HG02981 (cell line): ENCODE measurements around the gene NPPC.
"Not testable (repeated sequence)": the region's sequence is repeated elsewhere in the genome, so short reads cannot be mapped to it uniquely, and the experiment has no call there.

Source experiments
- ATAC-seq: cut with Tn5 transposase; IDR thresholded peaks from one replicate; pipeline ENCODE4 v1.9.1; 2021; ENCODE audit warnings: mild to moderate bottlenecking, moderate library complexity; ENCODE audit not compliant: unreplicated experiment

Gene NPPC

DNA sequence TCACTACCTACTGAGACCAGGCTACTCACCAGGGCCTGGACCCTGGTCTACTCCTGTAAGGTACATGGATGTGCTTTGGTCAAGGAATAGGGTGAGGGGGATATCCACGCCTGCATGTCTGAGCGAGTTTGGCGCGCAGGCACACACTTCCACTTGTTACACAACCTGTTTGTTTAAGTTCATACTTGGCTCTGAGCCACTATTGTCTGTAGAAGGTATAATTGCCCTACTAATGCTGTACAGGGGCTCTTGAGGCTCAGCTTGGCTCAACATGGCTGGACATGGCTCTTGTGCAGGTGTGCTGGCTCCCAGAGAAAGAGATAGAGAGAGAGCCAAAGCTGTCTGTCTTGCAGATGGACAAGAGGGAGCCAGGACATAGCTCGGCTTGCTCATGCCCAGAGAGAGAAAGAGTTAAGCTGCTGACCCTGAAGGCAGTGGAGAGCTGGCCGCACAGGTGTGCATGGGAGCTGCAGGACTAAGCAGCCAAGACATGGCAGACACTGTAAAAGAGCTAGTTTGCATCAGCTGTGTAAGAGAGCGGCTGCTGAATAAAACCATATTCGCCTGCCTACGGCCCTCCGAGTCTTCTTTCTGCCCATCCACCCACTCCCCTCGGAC is 35.2 kb downstream of the NPPC start:
- ATAC-seq: no peak

DNA sequence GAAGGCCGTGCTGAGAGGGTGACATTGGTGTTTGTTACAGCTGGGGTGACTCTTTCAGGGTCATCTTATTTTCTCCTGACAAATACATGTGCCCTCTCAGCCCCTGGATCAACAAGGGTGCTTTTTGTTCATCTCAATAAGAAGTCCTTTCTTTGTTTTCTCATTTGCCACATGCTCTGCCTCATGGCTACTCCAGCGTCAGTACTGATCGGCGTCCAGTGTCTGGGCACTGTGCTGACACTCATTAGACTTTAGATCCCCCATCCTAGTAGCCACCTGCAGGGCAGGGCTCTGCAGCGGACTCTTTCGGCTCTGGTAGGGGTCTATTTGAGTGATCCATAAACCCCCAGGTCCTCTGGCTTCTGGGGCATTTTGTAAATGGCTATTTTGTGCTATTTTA is 38.4 kb downstream of the NPPC start:
- no peak for ATAC-seq

DNA sequence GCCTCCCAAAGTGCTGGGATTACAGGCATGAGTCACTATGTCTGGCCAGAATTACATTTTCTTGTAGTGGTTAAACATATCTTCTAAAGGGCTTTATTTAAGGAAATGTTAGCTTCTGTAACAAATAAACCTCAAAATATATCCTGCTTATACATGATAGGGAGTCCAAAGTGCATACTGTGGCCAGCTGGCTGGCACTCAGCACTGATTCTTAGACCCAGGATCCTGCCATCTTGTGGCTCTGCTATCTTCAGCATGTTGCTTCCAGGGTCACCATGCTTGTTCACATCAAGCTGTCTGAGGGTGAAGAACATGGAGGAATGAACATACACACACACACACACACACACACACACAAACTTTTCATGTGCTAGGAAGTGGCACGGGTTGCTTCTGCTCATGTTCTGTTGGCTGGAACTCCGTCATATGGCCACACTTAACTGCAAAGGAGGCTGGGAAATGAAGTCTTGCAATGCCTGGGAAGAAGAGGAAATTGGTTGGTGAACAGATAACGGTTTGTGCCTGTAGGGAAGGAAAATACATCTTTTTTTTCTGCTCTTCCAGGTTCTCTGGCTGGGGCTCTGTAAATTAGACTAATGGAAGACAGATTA is 40.0 kb downstream of the NPPC start:
- ATAC-seq: no peak

DNA sequence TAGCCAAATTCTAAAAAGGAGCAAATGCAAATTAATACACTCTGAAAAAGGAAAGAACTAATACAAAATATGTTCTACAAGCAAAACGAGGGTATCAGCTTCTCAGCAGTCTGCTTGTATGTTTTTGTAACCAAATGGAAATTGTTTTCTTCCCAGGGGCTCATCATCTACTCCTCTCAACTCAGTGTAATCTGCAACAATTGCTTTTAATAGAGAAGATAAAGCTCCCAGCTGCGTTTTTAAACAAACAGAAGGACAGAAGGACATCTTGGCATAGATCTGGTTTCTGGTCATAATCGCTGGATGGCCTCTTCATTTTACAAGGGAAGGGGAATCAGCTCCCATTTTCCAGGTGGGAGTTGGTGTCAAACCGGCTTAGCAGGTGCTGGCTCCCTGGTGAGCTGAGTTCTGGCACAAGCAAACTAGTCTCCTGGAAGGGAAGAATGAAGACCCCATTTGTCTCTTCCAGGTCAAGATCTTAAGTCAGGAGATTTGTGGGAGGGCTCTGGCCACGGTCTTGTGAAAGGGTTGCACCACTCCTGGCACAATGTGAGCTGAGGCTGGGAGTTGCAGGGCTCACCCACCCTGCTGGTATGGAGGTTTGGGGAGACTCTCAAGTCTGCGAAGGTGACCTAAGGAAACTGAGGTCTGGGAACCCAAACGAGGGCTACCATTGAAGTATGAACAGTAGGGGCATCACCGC is 41.6 kb downstream of the NPPC start:
- no peak for ATAC-seq

DNA sequence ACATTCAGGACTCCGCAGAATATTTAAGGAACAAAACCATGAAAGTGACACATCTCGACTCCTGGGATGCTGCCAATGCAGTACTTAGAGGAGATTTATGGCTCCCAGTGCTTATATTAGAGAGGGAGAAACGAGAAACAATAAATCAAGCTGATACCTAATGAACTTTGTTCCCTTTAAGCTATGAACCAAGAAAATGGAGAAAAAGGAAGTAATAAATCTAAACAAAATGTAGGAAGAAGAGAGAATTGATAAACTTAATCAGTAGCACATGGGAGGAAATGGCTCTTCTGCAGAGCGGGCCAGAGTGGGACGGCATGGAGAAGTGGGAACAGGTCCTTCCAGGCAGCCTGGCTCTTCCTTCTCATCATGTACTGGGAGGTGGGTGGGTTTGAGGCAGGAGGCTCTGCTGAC is 42.7 kb downstream of the NPPC start:
- ATAC-seq: no peak

DNA sequence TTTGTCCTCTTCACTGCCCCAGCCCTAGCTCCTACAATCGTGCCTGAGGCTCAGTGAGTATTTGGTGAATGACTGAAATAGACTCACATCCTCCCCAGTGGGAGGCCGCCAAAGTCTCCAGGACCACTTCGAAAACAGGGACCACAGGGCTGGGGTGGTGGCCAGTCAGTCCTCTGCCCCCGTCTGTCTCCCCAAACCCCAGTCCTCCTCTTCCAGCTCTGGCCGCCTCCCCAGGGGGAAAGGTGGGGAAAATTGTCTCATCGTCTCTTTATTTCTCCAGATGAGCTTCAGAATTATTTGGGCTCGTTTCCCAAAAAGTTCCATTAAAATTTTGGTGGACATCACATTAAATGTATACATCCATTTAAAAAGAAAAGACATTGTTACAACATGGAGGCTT is 43.5 kb downstream of the NPPC start:
- ATAC-seq: no peak

DNA sequence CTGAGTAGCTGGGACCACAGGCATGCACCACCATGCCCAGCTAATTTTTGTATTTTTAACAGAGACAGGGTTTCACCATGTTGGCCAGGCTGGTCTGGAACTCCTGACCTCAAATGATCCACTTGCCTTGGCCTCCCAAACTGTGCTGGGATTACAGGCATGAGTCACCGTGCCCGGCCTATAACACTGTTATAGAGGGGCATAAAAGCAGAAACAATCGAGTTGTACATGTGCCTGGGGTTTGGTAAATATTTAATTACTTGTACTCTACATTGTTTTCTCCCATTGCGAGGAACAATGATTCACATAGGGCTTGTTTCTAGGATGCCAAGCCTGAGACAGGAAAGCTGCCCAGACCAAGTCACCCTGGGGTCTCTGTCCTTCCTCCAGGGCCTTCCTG is 45.8 kb downstream of the NPPC start:
- ATAC-seq: not testable (repeated sequence)

DNA sequence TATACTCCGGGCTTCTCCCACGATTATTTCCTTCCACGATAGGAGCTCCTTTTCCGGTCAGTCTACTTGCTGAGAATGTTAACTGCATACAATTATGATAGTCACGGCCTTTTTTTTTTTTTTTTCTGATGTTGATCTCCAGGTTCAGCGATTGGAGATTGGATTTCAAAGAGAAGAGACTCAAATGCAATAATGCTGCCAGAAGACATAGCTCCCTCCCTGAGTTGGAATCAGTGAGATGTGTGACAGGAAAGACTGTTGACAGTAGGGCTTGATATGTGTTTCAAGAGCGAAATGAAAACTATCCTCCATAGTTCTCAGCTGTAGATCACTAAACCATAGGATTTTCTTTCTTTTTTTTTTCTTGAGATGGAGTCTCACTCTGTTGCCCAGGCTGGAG is 47.0 kb downstream of the NPPC start:
- no peak for ATAC-seq

DNA sequence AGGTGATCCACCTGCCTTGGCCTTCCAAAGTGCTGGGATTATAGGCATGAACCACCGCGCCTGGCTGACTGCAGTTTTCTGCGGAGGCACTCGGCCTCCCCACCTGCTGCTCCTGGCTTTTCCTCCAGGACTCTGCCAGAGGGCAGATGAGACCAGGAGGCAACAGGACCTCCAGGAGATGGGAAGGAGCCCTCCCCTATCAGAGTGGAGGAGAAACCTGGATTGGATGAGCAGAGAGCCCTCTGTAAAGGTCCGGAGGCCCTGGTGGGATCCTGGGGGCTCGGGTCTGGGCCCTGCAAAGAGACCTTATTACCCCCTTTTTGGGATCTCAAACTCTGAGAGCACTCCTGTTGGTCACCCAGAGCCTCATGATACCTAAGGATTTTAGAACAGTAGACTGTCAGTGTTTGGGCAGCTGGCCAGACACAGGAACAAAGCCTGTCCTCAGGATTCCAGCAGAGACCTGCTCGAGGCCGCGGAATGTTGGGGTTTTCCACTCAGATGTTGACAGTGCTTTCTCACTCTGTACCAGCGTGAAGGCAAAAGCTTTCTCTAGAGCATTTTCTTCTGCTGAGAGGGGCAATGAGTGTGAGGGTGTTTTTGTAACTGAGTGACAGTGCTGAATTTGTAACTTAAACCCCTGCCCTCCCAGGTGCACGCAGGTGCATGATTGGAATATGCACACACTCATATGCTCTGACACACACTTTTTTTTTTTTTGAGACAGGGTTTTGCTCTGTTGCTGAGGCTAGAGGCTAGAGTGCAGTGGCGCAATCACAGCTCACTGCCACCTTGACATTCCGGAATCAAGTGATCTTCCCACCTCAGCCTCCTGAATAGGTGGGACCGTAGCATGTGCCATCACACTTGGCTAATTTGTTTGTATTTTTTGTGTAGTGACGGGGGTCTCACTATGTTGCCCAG is 48.4 kb downstream of the NPPC start:
- no peak for ATAC-seq

DNA sequence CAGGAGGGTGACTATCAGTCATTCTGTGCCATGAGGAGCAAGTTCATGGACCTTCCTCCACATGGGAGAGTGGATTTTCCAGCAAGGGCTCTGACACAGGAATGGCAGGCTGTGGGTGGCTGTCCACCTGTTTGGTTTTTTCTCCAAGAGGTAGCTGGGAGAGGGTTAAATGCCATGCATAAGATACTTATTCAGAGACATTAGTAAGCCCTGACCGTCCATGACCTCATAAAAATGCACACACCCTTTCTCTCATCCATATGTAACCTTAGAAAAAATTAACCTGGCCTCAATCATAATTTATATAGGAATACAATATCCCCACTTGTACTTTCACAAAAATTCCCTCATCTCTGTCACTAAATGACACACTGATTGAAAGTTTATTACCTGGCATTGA is 51.3 kb downstream of the NPPC start:
- ATAC-seq: no peak
